ENCODE data around the gene PLD1.

PLD1 gene

DNA sequence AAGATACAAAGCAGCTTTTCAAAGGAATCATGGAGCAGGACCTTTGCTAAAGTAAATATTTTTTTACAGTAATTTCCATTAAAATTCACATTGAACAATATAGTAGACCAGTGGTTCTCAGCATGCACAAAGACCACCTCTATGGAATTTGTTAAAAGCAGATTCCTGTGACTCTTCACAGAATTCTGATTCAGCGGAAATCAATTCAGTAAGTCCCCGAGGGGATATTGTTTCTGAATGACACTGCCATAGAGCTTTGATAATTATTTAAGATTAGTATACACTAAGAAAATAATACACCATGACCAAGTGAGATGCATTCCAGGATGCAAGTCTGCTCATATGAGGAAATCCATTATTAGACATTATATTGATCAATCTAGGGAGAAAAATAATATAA is 188.2 kb downstream of the PLD1 start:
- no peak for DNase-seq

DNA sequence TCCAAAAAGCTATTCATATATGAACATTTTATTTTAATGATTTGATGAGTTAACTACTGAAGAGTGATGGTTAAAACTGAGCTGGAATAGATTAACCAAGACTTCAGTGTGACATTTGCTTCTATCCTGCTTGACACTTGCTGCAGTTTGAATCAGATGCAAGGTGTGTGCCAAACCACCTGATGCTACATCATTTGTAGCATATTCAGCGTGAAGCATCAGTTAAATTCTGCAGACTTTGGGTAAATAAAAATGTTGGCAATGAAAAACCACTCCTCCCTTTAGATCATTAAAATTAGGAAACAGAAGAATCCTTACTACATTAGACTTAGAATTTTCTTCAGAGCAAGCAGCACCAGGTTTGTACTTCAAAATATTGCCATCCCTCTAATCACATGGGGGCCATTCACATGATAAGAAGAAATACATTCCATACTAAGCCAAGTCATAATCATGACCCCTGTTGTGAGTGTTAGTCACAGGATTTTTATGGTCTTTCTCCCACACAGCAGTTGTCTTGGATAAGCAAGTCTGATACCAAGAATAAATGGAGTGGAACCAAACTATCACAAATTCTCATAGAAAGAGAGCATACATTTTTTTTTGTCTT is 189.4 kb downstream of the PLD1 start:
- DNase-seq, result no peak

DNA sequence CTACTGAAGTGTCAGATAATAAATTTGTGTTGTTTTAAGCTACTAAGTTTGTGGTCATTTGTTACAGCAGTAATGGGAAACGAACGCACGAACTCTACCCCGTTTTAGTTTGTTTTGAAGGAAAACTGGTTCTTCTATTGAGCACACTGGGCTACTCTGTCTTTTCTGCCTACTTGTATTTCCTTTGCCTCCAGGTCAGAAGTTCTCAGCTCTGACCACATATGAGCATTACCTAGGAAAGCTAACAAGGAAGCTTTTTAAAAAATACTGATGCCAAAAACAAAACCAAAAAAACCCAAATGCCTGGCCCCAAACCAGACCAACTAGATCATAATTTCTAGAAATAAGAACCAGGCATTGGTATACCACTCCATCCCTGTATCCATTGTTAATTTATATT is 193.5 kb downstream of the PLD1 start:
- DNase-seq, result no peak

DNA sequence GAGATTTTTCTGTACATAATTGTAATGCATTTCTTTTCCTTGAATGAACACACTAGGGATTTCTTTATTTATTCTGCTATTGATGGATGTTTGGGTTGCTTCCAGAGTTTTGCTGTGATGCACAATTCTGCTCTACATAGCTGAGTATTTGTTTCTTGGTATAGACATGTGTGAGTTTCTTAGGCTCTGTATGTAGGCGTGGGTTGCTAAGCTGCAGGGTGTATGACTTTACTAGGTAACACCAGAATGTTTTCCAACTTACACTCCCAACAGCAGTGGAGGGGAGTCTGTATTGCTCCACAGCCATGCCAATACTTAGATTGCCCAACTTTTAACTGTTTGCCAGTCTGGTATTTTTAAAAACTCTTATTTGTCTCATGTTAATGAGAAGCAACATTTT is 194.6 kb downstream of the PLD1 start:
- no peak for DNase-seq

DNA sequence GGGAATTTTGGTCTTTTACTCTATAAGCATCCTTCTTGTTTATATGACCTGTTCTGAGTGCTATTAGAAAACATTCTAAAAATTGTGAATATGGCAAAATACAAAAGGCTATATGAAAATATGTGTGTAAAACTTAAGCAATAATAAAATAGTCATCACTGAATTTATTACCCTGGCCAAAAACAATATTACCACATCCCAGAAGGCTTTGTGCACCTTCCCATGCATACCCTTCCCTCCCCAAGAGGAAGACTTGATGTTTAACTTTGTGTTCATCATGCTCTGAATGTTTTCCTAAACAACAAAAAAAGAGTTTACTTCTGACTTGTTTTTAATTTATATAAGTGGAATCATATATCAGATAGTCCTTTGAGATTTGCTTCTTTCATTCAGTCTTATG is 195.0 kb downstream of the PLD1 start:
- DNase-seq, result no peak

DNA sequence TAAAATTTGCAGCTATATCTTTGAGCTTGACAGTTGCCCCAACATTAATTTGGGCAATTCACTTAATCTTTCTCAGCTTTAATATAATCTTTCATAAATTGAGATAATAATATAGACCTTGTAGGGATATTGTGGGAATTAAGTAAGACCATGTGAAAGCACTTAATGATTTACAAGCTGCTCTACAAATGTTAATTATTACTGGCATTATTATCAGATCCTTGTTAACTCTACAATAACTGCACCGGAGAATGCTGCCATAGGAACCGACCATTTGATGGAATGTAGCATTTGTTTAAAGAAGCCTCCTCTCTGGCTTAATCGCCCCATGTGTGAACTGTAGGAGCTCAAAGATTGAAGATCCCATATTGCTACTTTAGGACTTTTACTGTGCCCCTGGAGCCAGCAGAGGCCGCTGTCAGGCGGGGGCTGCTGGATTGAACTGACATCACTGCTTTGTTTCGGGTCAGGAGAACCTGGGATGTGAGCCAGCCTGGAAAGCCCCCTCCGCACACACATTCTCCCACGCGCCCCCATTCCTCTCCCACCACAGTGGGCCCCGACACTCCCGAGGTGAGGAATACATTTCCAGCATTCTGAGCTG is 195.9 kb downstream of the PLD1 start:
- peak in 21 of 51 donors; percentile 2 to 57 (median 14) for DNase-seq

DNA sequence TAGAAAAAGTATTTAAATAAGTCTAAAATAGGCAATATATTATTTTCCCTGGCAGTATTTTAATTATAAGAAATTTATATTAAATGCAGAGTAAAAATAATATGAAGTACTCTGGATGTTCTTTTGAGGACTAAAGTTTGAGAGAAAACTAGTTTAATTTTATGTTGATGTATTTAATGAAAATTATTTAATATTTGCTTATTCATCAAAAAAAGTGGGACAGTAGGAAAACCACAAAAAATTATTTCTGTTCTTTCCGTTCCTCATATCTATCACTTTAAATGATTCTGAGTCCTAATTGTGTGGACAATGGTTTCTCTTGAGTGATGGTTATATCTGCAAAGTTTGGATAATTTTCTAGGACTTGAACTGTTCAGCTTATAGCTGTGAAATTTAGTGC is 202.8 kb downstream of the PLD1 start:
- no peak for DNase-seq

DNA sequence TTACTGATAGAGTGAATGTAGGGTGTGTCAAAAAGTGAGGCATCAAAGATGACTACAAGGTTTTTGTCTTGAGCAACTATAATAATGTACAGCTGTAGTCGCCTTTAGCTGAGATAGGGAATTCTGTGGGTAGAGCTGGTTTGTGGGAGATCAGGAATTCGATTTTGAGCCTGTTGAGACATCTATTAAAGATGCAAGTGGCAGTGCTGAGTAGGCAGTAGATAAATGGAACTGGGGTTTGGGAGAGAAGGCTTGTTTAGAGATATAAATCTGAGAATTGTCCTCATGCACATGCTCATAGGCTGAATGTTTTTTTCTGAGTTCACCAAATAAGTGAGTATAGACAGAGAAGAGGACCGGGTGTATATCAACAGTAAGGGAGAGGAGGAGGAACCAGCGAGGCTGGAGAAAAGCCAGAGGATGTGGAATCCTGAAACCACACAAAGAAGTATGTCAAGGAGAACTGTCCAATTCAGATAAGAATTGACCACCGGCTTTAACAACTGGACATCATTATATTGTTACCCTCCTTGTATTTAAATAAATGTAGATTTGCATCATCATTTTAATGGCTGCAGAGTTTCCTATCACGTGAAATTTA is 204.0 kb downstream of the PLD1 start:
- DNase-seq, result no peak

DNA sequence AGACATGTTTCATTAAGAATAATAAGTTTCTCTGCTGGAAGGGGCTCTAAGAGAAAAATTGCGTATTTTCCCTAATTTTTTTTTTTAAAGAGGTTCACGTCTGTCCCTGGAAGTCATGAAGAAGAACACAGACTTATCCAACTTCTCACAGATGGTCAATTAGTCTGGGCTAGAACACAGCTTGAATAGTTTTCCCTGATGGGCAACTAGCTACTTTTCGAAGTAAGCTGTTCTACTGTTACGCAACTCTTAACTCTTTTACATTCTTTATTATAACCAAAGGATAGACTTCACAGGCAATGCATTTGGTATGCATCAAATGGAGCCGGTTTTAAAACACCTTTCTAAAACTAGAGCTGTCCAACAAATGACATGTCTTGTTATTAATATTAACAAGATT is 205.9 kb downstream of the PLD1 start:
- DNase-seq, result no peak

DNA sequence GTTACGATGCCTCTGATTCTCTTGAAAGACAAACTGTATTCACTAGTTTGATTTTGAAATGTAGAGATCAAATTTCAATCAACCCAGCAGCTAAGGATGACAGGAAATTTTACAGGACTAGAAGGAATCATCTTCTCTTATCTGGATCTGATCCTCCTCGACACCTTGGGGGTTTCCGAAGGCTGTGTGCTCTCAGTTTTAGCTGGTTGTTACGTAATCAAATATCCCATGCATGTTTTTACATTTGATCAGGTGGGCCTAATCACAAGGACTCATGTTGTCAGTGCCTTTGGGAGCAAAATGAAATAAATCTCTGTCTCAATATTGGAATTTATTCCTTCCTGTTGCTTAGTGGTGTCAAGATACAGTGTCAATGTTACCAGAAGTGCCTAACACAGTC is 208.2 kb downstream of the PLD1 start:
- DNase-seq, result no peak

DNA sequence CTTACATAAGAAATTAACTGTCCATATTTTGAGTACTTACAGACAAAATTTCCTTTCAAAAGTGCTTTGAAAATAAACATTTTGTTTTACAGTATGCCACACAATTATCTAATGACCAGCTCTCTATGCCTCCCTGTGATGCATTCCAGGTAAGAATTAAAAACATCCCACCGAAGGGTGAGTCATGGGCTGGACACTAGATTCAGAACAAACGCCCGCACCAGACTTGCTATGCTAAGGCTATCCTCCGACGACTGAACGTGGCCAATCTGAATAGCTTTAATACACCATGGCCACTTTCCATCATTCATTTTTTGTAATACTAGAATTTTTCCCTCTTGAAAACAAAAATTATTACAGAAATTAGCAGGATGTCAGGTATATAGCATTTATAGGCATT is 210.3 kb downstream of the PLD1 start:
- DNase-seq, result no peak

DNA sequence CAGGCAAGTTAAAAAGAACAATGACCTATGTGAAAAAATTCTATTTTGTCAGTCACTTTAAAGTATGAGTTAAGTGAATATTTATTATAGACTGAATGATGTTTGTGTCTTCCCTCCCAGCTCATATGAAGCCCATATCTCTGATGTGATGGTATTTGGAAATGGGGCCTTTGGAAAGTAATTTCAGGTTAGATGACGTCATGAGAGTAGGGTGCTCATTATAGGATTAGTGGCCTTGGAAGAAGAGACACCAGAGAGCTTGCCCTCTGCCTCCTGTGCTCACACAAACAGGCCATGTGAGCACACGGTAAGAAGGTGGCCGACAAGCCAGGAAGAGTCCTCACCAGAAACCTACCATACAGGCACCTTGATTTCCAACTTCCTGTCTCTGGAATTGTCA is 211.3 kb downstream of the PLD1 start:
- no peak for DNase-seq

DNA sequence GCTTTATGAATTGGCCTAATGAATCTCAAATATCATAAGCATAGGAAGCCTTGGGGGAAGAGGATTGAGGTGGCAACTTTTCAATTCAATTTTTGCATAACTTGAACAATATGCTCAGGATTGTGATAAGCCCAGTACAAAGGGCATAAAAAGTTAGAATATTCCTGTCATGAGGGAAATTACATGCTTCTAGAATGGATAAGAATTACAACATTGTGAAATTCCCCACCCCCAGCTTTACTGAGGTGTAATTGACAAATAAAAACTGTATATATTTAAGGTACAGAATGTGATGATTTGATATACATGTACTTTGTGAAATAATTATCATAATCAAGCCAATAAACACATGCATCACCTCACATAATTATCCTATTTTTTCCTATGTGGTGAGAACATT is 217.5 kb downstream of the PLD1 start:
- no peak for DNase-seq

DNA sequence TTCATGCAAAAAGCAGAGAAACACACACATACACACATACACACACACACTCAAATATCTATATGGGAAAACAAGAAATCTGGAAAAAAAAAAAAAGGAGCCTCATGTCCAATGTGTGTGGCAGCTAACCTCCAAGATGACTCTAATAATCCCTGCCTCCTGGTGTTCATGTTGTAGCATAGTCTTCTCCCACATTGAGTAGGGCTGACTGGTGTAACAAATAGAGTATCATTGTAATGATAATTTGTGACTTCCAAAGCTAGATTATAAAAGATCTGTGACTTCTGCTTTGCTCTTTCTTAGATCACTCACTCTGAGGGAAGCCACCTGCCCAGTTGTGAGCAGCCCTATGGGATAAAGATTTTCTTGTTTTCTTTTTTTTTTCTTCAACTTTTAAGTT is 219.2 kb downstream of the PLD1 start:
- DNase-seq, result no peak

DNA sequence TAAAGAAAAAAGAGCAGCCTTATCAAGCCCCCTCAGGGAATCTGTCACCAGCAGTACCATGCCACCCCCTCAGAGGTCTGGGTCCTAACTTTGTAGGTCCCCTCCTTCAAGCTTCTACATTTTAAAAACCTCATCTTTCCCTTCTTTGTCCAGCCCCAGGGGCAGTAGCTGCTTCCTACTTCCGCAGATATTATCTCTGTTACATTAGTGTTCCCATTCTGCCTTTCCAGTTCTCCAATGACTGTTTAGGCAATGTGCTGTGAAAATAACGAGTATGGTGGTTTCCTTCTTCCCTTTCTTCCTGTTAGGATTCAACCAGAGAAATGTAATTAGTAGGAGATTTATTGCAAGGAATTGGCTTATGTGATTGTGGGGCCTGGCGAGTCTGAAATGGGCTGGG is 224.0 kb downstream of the PLD1 start:
- no peak for DNase-seq

DNA sequence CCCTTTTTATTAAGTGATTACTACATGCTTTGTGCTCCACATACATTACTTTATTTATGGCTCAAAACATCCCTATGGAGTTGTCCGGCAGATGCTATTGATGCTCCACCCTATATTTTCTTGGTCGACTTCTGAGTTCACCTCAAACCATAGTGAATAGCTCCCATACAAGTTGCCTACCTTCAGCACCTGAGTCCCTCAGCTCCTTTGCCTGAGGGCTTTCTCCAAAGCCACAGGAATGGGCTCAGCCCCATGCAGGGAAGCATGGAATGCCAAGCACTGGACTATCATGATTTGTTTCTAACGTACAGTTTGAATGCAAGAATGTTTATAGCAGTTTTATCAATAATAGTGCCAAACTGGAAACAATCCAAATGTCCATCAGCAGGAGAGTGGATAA is 225.2 kb downstream of the PLD1 start:
- no peak for DNase-seq

DNA sequence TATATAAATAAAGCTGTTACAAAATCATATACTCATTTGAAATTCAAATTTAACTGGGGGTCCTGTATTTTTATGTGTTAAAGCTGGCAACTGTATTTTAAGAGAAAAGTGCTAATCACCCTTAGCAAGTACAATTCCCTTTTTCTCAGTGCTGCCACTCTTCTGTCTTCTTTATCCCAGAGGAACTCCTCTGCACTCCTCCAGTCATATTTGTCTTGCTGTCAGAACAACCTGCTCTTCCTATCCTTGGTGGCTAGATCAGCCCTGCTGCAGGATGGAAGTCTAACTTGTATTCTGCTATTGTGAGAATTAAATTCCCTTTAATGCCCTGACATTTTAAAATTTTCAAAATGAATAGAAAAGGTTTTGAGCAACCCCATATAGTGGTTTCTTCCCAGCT is 226.2 kb downstream of the PLD1 start:
- DNase-seq, result no peak

DNA sequence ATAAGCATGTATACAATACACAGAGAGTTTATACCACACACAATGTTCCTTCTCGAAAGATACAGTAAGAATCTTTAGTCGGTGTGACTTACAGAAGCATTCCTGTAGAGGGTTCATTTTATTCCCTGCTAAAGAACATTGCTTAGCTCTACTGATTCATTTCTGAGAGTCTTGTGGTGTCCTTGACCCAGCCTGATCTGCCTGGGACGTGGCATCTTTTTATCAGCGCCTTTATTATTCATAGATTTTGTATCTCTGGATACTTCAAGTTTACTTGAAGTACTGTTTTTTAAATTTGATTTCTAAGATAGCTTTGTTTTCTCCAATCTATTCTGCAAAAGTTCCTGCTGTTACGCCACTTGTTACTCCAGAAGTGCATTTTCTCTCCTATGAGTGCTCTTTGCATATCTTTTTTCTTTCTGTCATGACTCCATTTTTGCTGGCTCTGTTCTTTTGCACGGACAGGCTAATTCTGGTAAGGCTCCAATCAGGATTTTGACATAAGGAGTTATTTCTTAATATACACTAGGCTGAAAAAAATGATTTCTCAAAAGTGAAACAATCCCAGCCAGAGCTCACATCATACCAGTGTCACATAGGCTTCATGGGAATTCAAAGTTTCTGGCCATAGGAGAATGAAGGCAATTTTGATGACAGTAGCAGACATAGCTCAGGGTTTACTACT is 235.6 kb downstream of the PLD1 start:
- no peak for DNase-seq

DNA sequence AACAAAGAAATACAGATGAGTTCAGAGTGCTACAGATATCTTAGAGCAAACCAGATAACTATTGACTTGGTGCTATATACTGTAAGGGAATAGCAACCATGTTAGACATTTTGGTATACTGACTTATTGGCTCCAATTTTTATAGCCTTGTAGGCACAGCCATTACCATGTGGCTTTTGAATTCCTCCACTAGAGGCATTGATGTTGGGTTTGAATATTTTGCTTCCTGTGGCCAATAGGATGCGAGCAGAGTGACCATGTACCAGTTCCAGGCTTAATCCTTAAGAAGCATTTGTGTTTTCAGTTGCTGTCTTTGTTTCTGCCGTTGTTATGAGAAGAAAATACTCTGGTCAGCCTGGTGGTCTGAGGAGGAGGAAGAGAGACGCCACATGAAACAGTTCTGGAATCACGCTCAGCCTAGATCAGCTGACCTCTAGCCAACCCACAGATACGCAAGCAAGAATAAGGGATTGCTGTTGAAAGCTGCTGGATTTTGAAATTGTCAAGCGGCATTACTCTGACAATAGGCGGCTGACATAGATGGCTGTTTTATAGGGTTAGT is 240.6 kb downstream of the PLD1 start:
- no peak for DNase-seq

DNA sequence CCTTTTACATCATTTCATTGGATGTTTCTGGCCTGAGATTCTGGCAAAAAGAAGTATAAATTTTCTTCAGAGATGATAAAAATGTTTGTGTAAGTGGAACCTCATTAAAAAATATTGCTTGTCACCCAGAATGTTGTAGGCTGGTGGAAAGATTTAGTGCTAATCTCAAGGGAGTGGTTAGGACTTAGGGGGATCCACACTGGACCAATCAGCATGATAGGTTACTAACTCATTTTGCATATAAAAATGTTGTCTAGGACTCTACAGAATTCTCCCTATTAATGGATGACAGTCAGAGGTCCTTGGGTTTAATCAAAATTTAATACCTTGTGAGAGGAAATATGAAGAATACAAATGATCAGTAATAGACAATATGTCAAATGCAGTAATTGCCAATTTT is 241.5 kb downstream of the PLD1 start:
- DNase-seq, result no peak

DNA sequence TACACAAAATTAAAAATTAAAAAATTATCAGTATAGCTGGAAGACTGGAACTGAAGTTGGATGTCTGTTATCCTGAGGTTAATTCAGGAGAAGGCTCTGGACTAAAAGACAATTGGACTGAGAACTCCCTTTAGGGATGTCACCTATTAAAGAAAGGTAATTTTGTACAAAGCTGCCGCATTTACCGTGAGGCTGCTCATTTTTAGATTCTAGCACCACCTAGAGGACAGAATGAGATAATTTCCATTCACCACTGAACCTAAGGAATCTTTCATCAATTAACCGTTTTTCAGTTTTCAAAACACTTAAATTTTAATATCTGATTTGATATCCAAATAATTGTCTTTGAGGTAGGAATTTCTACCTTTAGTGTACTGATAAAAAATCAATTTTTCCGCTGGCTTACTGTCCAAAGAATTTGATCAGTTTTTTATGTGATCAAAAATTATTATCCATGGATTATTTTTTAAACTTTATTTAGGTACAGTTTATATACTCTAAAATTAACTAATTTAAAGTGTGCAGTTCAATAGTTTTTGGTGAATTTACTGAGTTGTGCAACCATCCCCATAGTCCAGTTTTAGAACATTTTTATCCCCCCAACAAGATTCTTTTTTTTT is 243.4 kb downstream of the PLD1 start:
- peak in 1 of 51 donors; percentile 44 for DNase-seq

DNA sequence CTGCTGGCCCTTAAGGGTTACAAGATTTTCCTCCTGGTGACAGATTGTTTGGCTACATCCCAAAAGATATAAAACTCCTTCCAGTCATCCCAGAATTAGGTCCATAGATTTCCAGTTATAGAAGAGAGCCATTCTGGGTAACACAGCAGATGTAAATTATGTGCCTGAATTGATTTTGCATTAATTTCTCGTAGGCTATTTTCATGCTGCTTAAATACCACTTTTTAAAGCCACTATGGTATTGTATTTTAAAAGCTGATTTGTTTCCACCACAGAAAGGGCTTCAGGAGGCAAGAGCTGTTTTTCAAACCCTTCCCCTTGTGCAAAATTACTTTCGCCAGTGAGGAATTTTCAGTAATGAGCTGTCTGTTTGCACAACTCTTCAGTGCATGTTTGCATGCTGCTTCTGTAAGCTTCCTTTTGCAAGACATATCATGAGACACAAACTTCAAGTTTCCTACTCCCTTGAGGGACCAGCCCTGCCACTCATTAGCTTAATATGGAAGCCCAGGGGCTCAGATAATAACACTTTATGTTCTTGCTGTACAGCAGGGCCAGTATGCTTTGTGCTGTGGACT is 244.7 kb downstream of the PLD1 start:
- DNase-seq, result no peak

Measured in hypothalamus (tissue), 51 donors.